Adrenal gland (tissue), 5 donors: ENCODE data around the gene SI.

Experiments
- POLR2A ChIP-seq, 2 donors: fragments of 450-650 bp; IDR thresholded peaks; one replicate each; pipeline ENCODE4 v1.6.1; 2017; ENCODE audit warnings: antibody characterized with exemption in 2 of 2, mild to moderate bottlenecking in 2 of 2, moderate library complexity in 1 of 2
- TF ChIP-seq, protein P1 (sequence below), 6 experiments: fragments of 450-650 bp in 4 of 6; fragments of 200-600 bp in 2 of 6; sonication (generic) in 1 of 6; IDR thresholded peaks; 1 replicate in 5 of 6; 2 replicates in 1 of 6; pipeline versions ENCODE4 v1.5.1 to v1.8.0; 2016 to 2021; ENCODE audit warnings: antibody characterized with exemption in 6 of 6, mild to moderate bottlenecking in 2 of 6, moderate library complexity in 1 of 6
- donor health status: DM: no; HTN: no; CAD: no.

DNA sequence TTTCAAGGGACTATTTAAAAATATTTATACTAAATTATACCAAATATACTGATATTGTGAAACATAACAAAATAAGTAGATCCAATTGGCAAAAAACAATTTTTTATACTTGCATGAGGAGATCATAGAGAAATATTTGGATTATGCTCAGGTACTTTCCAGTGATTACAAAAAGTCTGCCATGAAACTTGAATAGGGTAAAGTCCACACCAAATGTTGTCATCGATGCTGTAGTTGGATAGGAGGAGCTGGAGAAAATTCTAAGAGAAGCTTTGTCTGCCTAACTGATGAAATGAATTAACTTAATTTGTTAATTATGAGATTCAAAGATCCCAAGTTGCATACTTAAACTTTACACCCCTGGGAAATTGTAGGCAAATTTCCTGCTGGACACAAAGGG is 93.3 kb downstream of the SI start:
- TF ChIP-seq, protein P1, sequence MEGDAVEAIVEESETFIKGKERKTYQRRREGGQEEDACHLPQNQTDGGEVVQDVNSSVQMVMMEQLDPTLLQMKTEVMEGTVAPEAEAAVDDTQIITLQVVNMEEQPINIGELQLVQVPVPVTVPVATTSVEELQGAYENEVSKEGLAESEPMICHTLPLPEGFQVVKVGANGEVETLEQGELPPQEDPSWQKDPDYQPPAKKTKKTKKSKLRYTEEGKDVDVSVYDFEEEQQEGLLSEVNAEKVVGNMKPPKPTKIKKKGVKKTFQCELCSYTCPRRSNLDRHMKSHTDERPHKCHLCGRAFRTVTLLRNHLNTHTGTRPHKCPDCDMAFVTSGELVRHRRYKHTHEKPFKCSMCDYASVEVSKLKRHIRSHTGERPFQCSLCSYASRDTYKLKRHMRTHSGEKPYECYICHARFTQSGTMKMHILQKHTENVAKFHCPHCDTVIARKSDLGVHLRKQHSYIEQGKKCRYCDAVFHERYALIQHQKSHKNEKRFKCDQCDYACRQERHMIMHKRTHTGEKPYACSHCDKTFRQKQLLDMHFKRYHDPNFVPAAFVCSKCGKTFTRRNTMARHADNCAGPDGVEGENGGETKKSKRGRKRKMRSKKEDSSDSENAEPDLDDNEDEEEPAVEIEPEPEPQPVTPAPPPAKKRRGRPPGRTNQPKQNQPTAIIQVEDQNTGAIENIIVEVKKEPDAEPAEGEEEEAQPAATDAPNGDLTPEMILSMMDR (IDR thresholded peaks at IDR 0.05) = no peak
- no peak for TF ChIP-seq POLR2A (IDR thresholded peaks at IDR 0.05)
